Panc1 (cell line): ENCODE measurements around the gene CCDC194. TPM values are rescaled to one million over a fixed set of nuclear protein-coding genes. Genes with fewer than 3 reads are reported as not detected.

Experiments used
- ATAC-seq: fragments of 200-7000 bp; cut with Tn5 transposase; 2 replicates; pipeline ENCODE4 v1.9.1; 2020; ENCODE audit warnings: mild to moderate bottlenecking, moderate library complexity
- BruUV-seq: library from RNA; stranded (reverse); fragments of 400-500 nt; replicated peaks from 2 replicates; lab custom pipeline; 2021; lab: Mats Ljungman, UMichigan
- CTCF ChIA-PET: fragments of 300-600 bp; sonication (Branson Sonifier 250); formaldehyde crosslinking; loops from one replicate; lab custom pipeline; 2022; ENCODE audit warnings: antibody characterized with exemption; lab: Charles Lee
- POLR2A ChIA-PET: fragments of 300-600 bp; sonication (Branson Sonifier 250); formaldehyde crosslinking; loops from one replicate; lab custom pipeline; 2022; ENCODE audit warnings: antibody characterized with exemption; lab: Charles Lee
- DNase-seq: peaks from one replicate; pipeline ENCODE4 v3.0.0-alpha.2; 2010; ENCODE audit warnings: low read depth, low spot score
- H3K27ac ChIP-seq: 2 replicates; pipeline ENCODE4 v1.5.1; 2011; ENCODE audit warnings: mild to moderate bottlenecking, low read length, inconsistent platforms
- H3K27me3 ChIP-seq: fragments of 200-500 bp; sonication (Bioruptor generic); 2 replicates; pipeline ENCODE4 v1.6.0; 2014; ENCODE audit warnings: low read length, inconsistent platforms; ENCODE audit not compliant: control insufficient read depth, insufficient read depth
- H3K36me3 ChIP-seq: fragments of 200-500 bp; sonication (Bioruptor generic); 2 replicates; pipeline ENCODE4 v1.5.1; 2014; ENCODE audit warnings: inconsistent platforms, mild to moderate bottlenecking, low read length, moderate library complexity; ENCODE audit not compliant: control insufficient read depth, insufficient read depth
- H3K4me1 ChIP-seq: 2 replicates; pipeline ENCODE4 v1.5.1; 2011; ENCODE audit warnings: inconsistent platforms, mild to moderate bottlenecking, low read length, moderate library complexity; ENCODE audit not compliant: control insufficient read depth, insufficient read depth
- H3K4me3 ChIP-seq, 2 experiments: 2 replicates each; pipeline ENCODE4 v1.5.1; 2011 to 2012; ENCODE audit warnings: low read depth in 2 of 2, low read length in 2 of 2, mild to moderate bottlenecking in 2 of 2, inconsistent platforms in 1 of 2, moderate library complexity in 1 of 2
- H3K9me3 ChIP-seq: fragments of 200-500 bp; sonication (Bioruptor generic); 2 replicates; pipeline ENCODE4 v1.5.1; 2014; ENCODE audit warnings: low read depth, mild to moderate bottlenecking, inconsistent platforms, low read length, moderate library complexity; ENCODE audit not compliant: control insufficient read depth, insufficient read depth
- POLR2AphosphoS5 ChIP-seq: IDR thresholded peaks from 2 replicates; pipeline ENCODE4 v1.6.1; 2012; ENCODE audit warnings: mild to moderate bottlenecking, low read depth, low read length, moderate library complexity
- SIN3A ChIP-seq: IDR thresholded peaks from 2 replicates; pipeline ENCODE4 v1.6.1; 2012; ENCODE audit warnings: low read depth, mild to moderate bottlenecking, low read length, moderate library complexity, borderline replicate concordance; ENCODE audit not compliant: insufficient read depth
- TCF7L2 ChIP-seq: IDR thresholded peaks from 2 replicates; pipeline ENCODE4 v1.6.1; 2011; ENCODE audit warnings: mild to moderate bottlenecking, low read depth, low read length, inconsistent platforms
- in situ Hi-C: cut with HindIII; loops from 2 replicates; pipeline ENCODE4 v1.10.0; 2016; ENCODE audit warnings: low sequenced_read_pairs, low pct_unique_long_range_greater_than_20kb
- intact Hi-C: fragments of 100-400 bp; cut with micrococcal nuclease; formaldehyde crosslinking; loops from one replicate; pipeline ENCODE4 v1.10.0; 2022; ENCODE audit not compliant: unreplicated experiment
- total RNA-seq: library from RNA; stranded (reverse); gene quantifications from one replicate; pipeline ENCODE4 v1.2.1, GENCODE V29; 2021; ENCODE audit not compliant: unreplicated experiment
- TF ChIP-seq, protein P1 (sequence below), 2 experiments: IDR thresholded peaks; 2 replicates each; pipeline ENCODE4 v1.6.1; 2011 to 2012; ENCODE audit warnings: low read depth in 2 of 2, control low read depth in 1 of 2, low read length in 1 of 2, mild to moderate bottlenecking in 1 of 2, moderate library complexity in 1 of 2; ENCODE audit not compliant: insufficient read depth in 1 of 2
- TF ChIP-seq, protein P2 (sequence below): fragments of 450-650 bp; IDR thresholded peaks from 2 replicates; pipeline ENCODE4 v1.5.1; 2017; ENCODE audit warnings: mild to moderate bottlenecking

CCDC194 gene
- total RNA-seq, 1 experiment from 2014 or later, result 0.51 TPM

GRCh38 chr19:17359905-17360800 lies 33.8 kb downstream of the CCDC194 start:
- no peak; the same call in 1 of the 2 replicates for ATAC-seq
- Histone ChIP-seq H3K9me3 (no peaks in the 10 kb centered on the region), H3K27me3 (no peaks in the 10 kb centered on the region), H3K36me3 (no peaks in the 10 kb centered on the region), H3K4me3 (no peak overlapping the region), H3K4me1 (no peaks in the 10 kb centered on the region), H3K27ac (no peak overlapping the region)
- BruUV-seq, result no TSS peak
- ChIA-PET CTCF (no interaction called here), POLR2A (interaction anchor here (0.6 kb wide), 1 partner anchor 17 kb away, joined by 4 read pairs; no protein-coding TSS in a partner anchor)
- intact Hi-C loops, result no loop called here
- DNase-seq, result no peak
- in situ Hi-C loops, result no loop called here
- TF ChIP-seq TCF7L2, result no peak
- TF ChIP-seq, protein P1, sequence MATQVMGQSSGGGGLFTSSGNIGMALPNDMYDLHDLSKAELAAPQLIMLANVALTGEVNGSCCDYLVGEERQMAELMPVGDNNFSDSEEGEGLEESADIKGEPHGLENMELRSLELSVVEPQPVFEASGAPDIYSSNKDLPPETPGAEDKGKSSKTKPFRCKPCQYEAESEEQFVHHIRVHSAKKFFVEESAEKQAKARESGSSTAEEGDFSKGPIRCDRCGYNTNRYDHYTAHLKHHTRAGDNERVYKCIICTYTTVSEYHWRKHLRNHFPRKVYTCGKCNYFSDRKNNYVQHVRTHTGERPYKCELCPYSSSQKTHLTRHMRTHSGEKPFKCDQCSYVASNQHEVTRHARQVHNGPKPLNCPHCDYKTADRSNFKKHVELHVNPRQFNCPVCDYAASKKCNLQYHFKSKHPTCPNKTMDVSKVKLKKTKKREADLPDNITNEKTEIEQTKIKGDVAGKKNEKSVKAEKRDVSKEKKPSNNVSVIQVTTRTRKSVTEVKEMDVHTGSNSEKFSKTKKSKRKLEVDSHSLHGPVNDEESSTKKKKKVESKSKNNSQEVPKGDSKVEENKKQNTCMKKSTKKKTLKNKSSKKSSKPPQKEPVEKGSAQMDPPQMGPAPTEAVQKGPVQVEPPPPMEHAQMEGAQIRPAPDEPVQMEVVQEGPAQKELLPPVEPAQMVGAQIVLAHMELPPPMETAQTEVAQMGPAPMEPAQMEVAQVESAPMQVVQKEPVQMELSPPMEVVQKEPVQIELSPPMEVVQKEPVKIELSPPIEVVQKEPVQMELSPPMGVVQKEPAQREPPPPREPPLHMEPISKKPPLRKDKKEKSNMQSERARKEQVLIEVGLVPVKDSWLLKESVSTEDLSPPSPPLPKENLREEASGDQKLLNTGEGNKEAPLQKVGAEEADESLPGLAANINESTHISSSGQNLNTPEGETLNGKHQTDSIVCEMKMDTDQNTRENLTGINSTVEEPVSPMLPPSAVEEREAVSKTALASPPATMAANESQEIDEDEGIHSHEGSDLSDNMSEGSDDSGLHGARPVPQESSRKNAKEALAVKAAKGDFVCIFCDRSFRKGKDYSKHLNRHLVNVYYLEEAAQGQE (IDR thresholded peaks at IDR 0.05; ENCODE audit: insufficient read depth in 1 of 2, low read depth in 2 of 2, low read length in 1 of 2), result no peak
- no peak for TF ChIP-seq SIN3A
- TF ChIP-seq, protein P2, sequence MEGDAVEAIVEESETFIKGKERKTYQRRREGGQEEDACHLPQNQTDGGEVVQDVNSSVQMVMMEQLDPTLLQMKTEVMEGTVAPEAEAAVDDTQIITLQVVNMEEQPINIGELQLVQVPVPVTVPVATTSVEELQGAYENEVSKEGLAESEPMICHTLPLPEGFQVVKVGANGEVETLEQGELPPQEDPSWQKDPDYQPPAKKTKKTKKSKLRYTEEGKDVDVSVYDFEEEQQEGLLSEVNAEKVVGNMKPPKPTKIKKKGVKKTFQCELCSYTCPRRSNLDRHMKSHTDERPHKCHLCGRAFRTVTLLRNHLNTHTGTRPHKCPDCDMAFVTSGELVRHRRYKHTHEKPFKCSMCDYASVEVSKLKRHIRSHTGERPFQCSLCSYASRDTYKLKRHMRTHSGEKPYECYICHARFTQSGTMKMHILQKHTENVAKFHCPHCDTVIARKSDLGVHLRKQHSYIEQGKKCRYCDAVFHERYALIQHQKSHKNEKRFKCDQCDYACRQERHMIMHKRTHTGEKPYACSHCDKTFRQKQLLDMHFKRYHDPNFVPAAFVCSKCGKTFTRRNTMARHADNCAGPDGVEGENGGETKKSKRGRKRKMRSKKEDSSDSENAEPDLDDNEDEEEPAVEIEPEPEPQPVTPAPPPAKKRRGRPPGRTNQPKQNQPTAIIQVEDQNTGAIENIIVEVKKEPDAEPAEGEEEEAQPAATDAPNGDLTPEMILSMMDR, result no peak
- TF ChIP-seq POLR2AphosphoS5, result no peak

GRCh38 chr19:17358395-17358794 lies 35.6 kb downstream of the CCDC194 start:
- Histone ChIP-seq H3K9me3 (no peaks in the 10 kb centered on the region), H3K4me3 (no peak overlapping the region), H3K36me3 (no peaks in the 10 kb centered on the region), H3K27me3 (no peaks in the 10 kb centered on the region), H3K4me1 (no peaks in the 10 kb centered on the region), H3K27ac (no peak overlapping the region)
- CTCF ChIA-PET, result no interaction called here
- BruUV-seq, result no TSS peak
- ATAC-seq (no peak), DNase-seq (no peak)
- TF ChIP-seq SIN3A, result no peak
- TF ChIP-seq POLR2AphosphoS5, result no peak
- TF ChIP-seq, protein P1 (IDR thresholded peaks at IDR 0.05; ENCODE audit: insufficient read depth in 1 of 2, low read depth in 2 of 2, low read length in 1 of 2), result no peak
- no peak for TF ChIP-seq TCF7L2
- TF ChIP-seq, protein P2, result no peak
- in situ Hi-C loops (no loop called here), intact Hi-C loops (no loop called here)
- POLR2A ChIA-PET, result no interaction called here
